HEK293 (cell line): ENCODE results near the gene KRTAP5-7.
"Not testable (repeated sequence)": the region's sequence is repeated elsewhere in the genome, so short reads cannot be mapped to it uniquely, and the experiment has no call there.

ENCODE experiments used
- REST ChIP-seq: fragments of 450-650 bp; formaldehyde crosslinking; IDR thresholded peaks from 2 replicates; pipeline ENCODE4 v1.5.1; 2016; ENCODE audit warnings: missing biosample characterization, missing genetic modification characterization
- TCF7L2 ChIP-seq: IDR thresholded peaks from 2 replicates; pipeline ENCODE4 v1.6.1; 2011; ENCODE audit warnings: low read depth, mild to moderate bottlenecking, inconsistent platforms, low read length, moderate library complexity, borderline replicate concordance
- ZNF18 ChIP-seq: fragments of 450-650 bp; formaldehyde crosslinking; IDR thresholded peaks from 2 replicates; pipeline ENCODE4 v1.5.1; 2016; ENCODE audit warnings: missing biosample characterization, missing genetic modification characterization
- ZNF548 ChIP-seq: fragments of 450-650 bp; formaldehyde crosslinking; IDR thresholded peaks from 2 replicates; pipeline ENCODE4 v1.5.1; 2016; ENCODE audit warnings: missing biosample characterization, missing genetic modification characterization

GRCh38 chr11:71567633-71568032, 40.6 kb downstream of the KRTAP5-7 start:
- not testable (repeated sequence) for TF ChIP-seq TCF7L2; ZNF18 (tag by site-specific recombination); ZNF548 (tag by site-specific recombination); REST (tag by site-specific recombination)
